GM10847 (cell line): ENCODE measurements around the gene SPRED3.

Source experiments
- POLR2A ChIP-seq: IDR thresholded peaks from 2 replicates; pipeline ENCODE4 v1.6.1; 2011; ENCODE audit not compliant: insufficient read length; ENCODE audit errors: extremely low read depth

Gene SPRED3

GRCh38 chr19:38402967-38403674, 14.6 kb downstream of the SPRED3 start, which contains the start of gene FAM98C:
TSS of gene FAM98C (plus strand) at chr19:38403093. CDS start at chr19:38403154, 61 bp downstream.
- peak; percentile 31 for TF ChIP-seq POLR2A

- TF ChIP-seq POLR2A: no peak
Observed at GRCh38 chr19:38404858-38405257, 16.4 kb downstream of the SPRED3 start.

- no peak for TF ChIP-seq POLR2A
Observed at GRCh38 chr19:38405276-38405675, 16.8 kb downstream of the SPRED3 start.

DNA sequence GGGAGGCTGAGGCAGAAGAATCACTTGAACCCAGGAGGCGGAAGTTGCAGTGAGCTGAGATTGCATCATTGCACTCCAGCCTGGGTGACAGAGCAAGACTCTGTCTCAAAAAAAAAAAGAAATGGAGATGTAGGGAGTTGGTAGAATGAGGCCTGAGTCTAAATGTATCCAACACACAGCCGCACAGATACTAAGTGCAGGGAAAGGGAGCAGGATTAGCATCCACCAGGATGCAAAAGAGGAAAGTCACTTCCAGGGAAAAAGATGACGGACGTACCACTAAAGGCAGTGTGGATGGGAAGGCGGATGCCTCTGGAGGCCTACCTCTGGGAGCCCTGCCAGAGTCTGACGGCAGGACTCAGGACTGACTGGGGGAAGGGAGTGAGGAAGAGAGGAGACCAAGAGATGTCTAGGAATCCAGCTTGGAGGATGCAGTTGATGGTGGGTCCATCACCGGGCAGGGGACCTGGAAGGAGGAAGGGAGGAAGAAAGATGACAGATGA, 21.2 kb downstream of the SPRED3 start:
- TF ChIP-seq POLR2A: no peak

DNA sequence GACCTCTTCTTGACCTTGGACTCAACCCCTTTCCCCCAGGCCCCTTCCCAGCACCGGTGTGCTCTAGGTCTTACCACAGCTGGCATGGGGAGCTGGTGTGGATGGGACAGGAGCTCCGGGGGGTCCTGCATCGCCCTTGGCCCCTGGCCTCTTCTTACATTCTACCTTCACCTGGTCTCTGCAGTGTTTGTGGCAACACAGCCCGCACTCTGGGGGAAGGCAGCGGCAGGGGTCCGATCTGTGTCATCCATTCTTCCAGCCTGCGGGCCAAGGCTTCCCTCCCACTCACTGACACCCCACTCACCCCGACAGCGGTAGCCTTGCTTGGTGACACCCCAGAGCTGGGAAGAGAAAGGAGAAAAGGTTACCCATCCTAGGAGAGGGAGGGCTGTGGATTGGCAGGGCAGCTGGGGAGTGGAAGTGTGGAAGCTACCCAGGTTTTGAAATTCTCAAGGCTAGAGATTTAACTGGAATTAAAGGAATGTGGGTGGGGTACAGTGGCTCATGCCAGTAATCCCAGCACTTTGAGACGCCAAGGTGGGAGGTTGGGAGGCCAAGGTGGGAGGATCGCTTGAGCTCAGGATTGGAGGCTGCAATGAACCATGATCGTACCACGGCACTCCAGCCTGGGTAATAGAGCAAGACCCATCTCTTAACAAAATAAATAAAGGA, 22.7 kb downstream of the SPRED3 start:
- TF ChIP-seq POLR2A: no peak

DNA sequence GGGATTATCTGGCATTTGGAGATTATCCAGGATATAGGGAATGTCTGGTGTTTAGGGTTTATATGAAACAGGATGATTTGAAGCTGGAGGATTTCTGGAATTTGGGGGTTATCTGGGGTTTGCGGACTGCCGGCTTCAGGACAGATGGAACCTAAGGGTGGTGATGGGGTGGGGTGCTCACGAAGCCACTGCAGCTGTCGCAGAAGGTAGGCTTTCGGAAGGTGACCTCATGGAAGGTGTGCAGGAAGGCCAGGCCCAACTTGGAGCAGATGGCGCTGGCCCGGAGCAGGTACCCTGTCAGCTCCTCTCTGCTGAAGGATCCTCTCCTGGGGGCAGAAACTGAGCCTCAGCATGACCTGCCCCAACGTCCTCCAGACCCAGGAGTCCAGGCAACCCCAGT, 24.0 kb downstream of the SPRED3 start:
- TF ChIP-seq POLR2A: no peak

DNA sequence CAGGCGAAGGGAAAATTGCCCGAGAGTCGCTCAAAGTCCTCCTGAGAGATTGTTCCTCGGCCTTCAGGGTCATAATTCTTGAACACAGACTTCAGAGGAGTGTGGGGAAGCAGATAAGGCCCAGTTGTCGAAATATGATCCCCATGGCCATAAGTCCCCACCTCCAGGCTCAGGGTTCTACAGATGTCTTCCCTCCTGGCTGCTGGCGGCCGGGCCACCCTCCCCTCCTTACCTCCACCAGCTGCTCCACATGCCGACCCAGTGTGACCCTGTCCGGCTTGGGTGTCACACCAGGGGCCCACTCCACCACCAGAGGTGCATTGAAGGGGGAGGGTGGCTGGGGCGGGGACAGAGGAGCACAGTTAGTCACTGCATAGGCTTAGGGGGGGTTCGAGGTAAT, 24.5 kb downstream of the SPRED3 start:
- TF ChIP-seq POLR2A: no peak

DNA sequence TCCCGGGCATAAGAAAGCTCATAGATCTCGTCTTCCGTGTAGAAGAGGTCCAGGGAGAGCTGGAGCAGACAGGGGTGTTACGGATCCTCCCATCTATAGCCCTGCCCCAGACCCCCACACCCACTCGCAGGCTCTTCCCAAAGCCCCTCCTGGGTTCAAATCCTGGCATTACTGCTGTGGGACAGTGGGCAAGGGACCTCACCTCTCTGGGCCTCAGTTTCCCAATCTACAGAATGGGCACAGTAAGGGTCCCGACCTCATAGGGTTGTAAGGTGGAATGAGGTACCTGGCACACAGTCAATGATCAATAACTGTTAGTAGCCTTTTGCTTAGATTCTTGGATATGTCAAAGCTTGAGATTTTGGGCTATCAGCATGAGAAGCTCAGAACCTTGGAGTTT, 24.9 kb downstream of the SPRED3 start:
- TF ChIP-seq POLR2A: no peak

GRCh38 chr19:38417146-38417543, 28.6 kb downstream of the SPRED3 start:
- no peak for TF ChIP-seq POLR2A

DNA sequence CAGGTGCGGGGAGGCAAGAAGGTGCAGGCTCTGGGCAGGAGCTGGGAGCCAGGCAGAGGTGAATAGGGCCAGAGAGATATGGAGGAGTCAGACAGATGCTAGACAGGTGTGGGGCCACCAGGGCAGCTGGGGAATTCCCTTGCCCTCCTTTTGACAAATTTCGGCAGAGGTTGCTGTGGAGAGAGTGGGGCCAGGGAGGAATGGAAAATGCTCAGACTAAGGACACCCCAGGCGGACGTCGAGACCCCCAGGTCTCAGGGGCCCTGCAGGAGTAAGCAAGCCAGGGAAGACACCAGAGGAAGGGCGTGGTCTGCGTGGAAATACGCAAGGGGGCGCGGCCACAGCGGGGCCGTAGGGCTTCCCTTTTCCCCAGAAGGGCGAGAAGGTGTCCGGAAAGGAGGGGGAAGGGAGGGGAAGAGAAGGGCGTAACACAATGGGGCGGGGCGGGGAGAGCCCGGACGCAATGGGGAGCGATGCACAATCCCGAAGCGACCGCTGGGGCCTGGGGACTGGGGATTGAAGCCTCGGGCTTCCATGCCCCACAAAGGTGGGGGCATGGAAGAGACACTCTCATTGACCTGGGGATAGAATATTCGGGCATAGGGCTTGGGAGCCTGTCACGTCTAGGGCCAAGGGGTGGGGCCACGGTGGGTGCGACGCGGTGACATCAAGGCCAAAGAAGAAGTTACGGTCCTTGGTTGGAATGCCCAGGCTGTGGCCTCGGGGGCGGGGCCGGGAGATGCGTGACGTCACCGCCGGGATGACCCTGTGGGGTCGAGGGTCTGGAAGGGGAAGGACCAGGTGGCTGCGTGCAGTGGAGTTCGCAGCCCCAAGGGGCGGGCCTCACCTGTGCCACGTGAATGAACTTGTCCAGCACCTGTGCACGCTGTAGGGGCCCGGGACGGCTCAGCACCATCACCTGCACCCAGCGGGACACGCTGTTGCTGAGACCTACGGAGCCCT, 29.3 kb downstream of the SPRED3 start:
- TF ChIP-seq POLR2A: no peak

DNA sequence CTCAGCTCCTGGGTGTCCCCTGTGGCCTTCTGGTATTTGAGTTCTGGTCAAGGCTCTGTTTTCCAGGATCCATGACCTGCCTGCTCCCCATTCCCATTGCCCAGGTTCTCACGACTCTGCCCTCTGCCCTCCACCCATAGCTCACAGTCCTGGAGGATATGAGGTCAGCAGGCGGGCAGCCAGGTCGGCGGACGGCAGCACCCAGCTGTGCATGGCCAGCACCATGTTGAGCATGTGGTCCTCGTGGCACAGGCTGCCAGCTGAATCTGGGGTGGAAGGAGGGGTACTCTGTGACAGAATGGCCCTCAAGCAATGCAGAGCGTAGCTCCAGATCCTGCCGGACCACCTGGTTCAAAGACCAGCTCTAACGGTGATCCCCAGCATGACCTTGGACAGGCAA, 32.4 kb downstream of the SPRED3 start:
- TF ChIP-seq POLR2A: no peak

- TF ChIP-seq POLR2A: no peak
Observed at GRCh38 chr19:38421856-38422255, 33.4 kb downstream of the SPRED3 start.

- TF ChIP-seq POLR2A: no peak
Observed at GRCh38 chr19:38422438-38422837, 33.9 kb downstream of the SPRED3 start.

DNA sequence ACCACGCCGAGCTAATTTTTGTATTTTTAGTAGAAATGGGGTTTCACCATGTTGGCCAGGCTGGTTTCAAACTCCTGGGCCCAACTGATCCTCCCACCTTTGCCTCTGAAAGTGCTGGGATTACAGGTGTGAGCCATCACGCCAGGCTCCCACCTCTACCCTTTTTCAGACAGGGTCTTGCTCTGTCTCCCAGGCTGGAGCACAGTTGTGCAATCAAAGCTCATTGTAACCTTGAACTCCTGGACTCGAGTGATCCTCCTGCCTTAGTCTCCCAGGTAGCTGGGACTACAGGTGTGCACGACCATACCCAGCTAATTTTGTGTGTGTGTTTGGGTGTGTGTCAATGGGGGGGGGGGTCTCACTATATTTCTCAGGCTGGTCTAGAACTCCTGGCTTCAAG, 35.8 kb downstream of the SPRED3 start:
- TF ChIP-seq POLR2A: no peak

DNA sequence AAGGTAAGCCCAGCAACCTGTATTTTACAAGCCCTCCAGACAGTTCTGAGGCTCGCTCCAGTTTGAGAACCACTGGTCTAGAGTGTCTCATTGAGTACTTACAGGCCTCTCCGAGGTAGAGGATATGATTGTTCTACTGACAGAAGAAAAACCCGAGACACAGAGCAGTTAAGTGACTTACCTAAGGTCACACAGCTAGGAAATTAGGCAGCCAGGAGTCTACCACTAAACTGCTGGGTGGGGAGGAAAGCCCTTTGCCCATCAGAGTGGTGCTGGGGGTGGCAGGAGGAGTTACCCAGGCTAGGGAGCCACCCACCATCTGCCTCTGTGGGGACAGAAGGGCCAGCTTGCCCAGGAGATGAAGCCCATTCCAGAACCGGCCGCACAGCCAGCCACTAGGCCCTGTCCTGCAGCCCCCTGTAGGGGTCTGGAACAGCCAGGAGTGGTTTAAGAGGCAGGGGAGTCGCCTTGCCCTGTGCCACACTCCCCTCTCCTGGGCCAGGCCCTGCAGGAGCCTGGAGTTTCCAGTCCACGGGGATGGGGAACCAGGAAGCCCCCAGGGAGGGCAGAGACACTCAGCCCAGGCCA, 36.8 kb downstream of the SPRED3 start:
- TF ChIP-seq POLR2A: no peak
